HepG2 (cell line): ENCODE results near the gene CTIF. TPM values are rescaled to one million over a fixed set of nuclear protein-coding genes. Genes with fewer than 3 reads are reported as not detected.

Source experiments
- ATAC-seq: fragments of 200-7000 bp; cut with Tn5 transposase; 3 replicates; pipeline ENCODE4 v1.9.1; 2020; ENCODE audit warnings: mild to moderate bottlenecking, moderate library complexity
- BruUV-seq: library from RNA; stranded (reverse); fragments of 400-500 nt; replicated peaks from 2 replicates; lab custom pipeline; 2021; lab: Mats Ljungman, UMichigan
- CTCF ChIA-PET: fragments of 300-600 bp; formaldehyde crosslinking; extraction: SDS; loops from one replicate; lab custom pipeline; 2021; ENCODE audit warnings: low total read pairs, inconsistent platforms, low intra/inter-chr PET ratio; lab: Yijun Ruan, JAX
- POLR2A ChIA-PET: fragments of 350-600 bp; sonication (Branson Sonifier 250); formaldehyde crosslinking; loops from one replicate; lab custom pipeline; 2020; ENCODE audit warnings: antibody characterized with exemption, inconsistent platforms; lab: Yijun Ruan, JAX
- DNase-seq: peaks from one replicate; pipeline ENCODE4 v3.0.0-alpha.2; 2015; ENCODE audit warnings: low spot score
- FAIRE-seq: peaks from 3 replicates; lab custom pipeline; 2011; peaks lifted over from hg19 to GRCh38; lab: Jason Lieb, UNC
- H2AFZ ChIP-seq: one replicate; pipeline ENCODE4 v1.6.1; 2011; ENCODE audit warnings: low read length, inconsistent platforms
- H3K27ac ChIP-seq: fragments of 300-600 bp; 3 replicates; pipeline ENCODE4 v1.8.0; 2011; ENCODE audit warnings: mixed run types, mild to moderate bottlenecking, mixed read lengths, low read length, inconsistent platforms; ENCODE audit not compliant: insufficient read depth; ENCODE audit errors: extremely low read length
- H3K27me3 ChIP-seq, 2 experiments: fragments of 200-600 bp in 1 of 2; 2 replicates in 1 of 2; 3 replicates in 1 of 2; pipeline versions ENCODE4 v1.6.0 to v1.8.0; 2011; ENCODE audit warnings: low read length in 2 of 2, mild to moderate bottlenecking in 2 of 2, moderate library complexity in 2 of 2, inconsistent platforms in 1 of 2; ENCODE audit not compliant: insufficient read depth in 2 of 2, control insufficient read depth in 1 of 2
- H3K36me3 ChIP-seq, 2 experiments: fragments of 200-600 bp in 1 of 2; replicated peaks in 1 of 2; 2 replicates in 1 of 2; 3 replicates in 1 of 2; pipeline versions ENCODE4 v1.5.1 to v1.8.0; 2011; ENCODE audit warnings: low read length in 2 of 2, inconsistent platforms in 1 of 2; ENCODE audit not compliant: insufficient read depth in 2 of 2, control insufficient read depth in 1 of 2
- H3K4me1 ChIP-seq: 2 replicates; pipeline ENCODE4 v1.5.1; 2012; ENCODE audit warnings: low read length, inconsistent platforms; ENCODE audit not compliant: insufficient read depth
- H3K4me2 ChIP-seq: 2 replicates; pipeline ENCODE4 v1.6.0; 2011; ENCODE audit warnings: low read depth, low read length, inconsistent platforms
- H3K4me3 ChIP-seq, 3 experiments: fragments of 200-600 bp in 1 of 3; sonication (generic), shearing (Covaris generic) in 1 of 3; replicated peaks in 1 of 3; 2 replicates each; pipeline ENCODE4 v1.5.1; 2011 to 2016; ENCODE audit warnings: low read length in 3 of 3, inconsistent platforms in 2 of 3, low read depth in 2 of 3, mild to moderate bottlenecking in 2 of 3, control low read depth in 1 of 3, mixed read lengths in 1 of 3; ENCODE audit not compliant: insufficient read depth in 1 of 3
- H3K79me2 ChIP-seq: one replicate; pipeline ENCODE4 v1.6.1; 2011; ENCODE audit warnings: low read length, inconsistent platforms; ENCODE audit not compliant: insufficient read depth
- H3K9ac ChIP-seq: 2 replicates; pipeline ENCODE4 v1.6.0; 2011; ENCODE audit warnings: mild to moderate bottlenecking, low read depth, low read length, inconsistent platforms; ENCODE audit not compliant: insufficient read depth
- H3K9me3 ChIP-seq: 2 replicates; pipeline ENCODE4 v1.5.1; 2012; ENCODE audit warnings: mild to moderate bottlenecking, low read length
- H4K20me1 ChIP-seq: 2 replicates; pipeline ENCODE4 v1.6.0; 2011; ENCODE audit warnings: inconsistent platforms, mild to moderate bottlenecking, low read length, moderate library complexity; ENCODE audit not compliant: insufficient read depth
- GPBP1L1 ChIP-seq: sonication (generic); formaldehyde crosslinking; IDR thresholded peaks from 2 replicates; pipeline ENCODE4 v1.5.0; 2020; ENCODE audit warnings: mild to moderate bottlenecking, missing genetic modification reagents
- MTERF4 ChIP-seq: sonication (generic); formaldehyde crosslinking; IDR thresholded peaks from 2 replicates; pipeline ENCODE4 v1.8.0; 2023; ENCODE audit warnings: mild to moderate bottlenecking, missing genetic modification reagents
- ZNF292 ChIP-seq: sonication (generic); formaldehyde crosslinking; IDR thresholded peaks from 2 replicates; pipeline ENCODE4 v1.8.1; 2022; ENCODE audit warnings: mild to moderate bottlenecking, low read depth, missing genetic modification reagents, borderline replicate concordance
- ZNF749 ChIP-seq: sonication (generic); formaldehyde crosslinking; IDR thresholded peaks from 2 replicates; pipeline ENCODE4 v1.8.0; 2022; ENCODE audit warnings: mild to moderate bottlenecking, missing genetic modification reagents, moderate library complexity, borderline replicate concordance
- WGBS: methylation state at CpG from one replicate; pipeline ENCODE4 v1.1.6; 2017; ENCODE audit warnings: low lambda C conversion rate; 5-methylcytosine and 5-hydroxymethylcytosine counted together
- in situ Hi-C: cut with HindIII; loops from 2 replicates; pipeline ENCODE4 v1.10.0; 2017; ENCODE audit warnings: low pct_unique_long_range_greater_than_20kb; ENCODE audit not compliant: extremely low pct_ligation_motif_present
- intact Hi-C: fragments of 100-400 bp; cut with micrococcal nuclease; formaldehyde crosslinking; loops from one replicate; pipeline ENCODE4 v1.10.0; 2022; ENCODE audit not compliant: unreplicated experiment
- polyA plus RNA-seq, 8 experiments: library from polyadenylated mRNA; depleted of rRNA in 3 of 8; stranded (reverse) in 7 of 8; unstranded in 1 of 8; fragments of >200 nt; fragmentation: Illumina TruSeq in 4 of 8; extraction: Trizol in 4 of 8; gene quantifications; 2 replicates each; pipeline versions ENCODE4 v1.2.1 to v1.2.3, GENCODE V29; 2011 to 2016; ENCODE audit warnings: low read depth in 4 of 8, missing spikeins in 1 of 8, mixed read lengths in 1 of 8; ENCODE audit not compliant: insufficient read depth in 1 of 8
- total RNA-seq, 5 experiments: library from RNA; depleted of rRNA; stranded (reverse); fragments of >200 nt; fragmentation: Illumina TruSeq; extraction: Trizol; gene quantifications; 2 replicates each; pipeline ENCODE4 v1.2.3, GENCODE V29; 2016; ENCODE audit warnings: low read depth in 1 of 5

Gene CTIF
- total and polyA plus RNA-seq, 2 of the 13 experiments (the other 11 are each of a cell fraction or from before 2014, with no cell fraction given) = 18.2 to 28.0 TPM

- TF ChIP-seq ZNF292 (CRISPR knock-in tag) = no peak
- TF ChIP-seq ZNF749 = no peak
- TF ChIP-seq MTERF4 = no peak
Observed at GRCh38 chr18:48551100-48551499, 12.3 kb downstream of the CTIF start (continued).

GRCh38 chr18:48552130-48552529, 13.3 kb downstream of the CTIF start:
- no peak overlapping the region for H2AFZ ChIP-seq
- no peak for TF ChIP-seq GPBP1L1 (CRISPR knock-in tag)
- H4K20me1 ChIP-seq = no peaks in the 10 kb centered on the region
- no peak overlapping the region for H3K4me2 ChIP-seq
- BruUV-seq = no TSS peak
- ChIA-PET POLR2A (no interaction called here), CTCF (no interaction called here)
- DNase-seq (no peak), FAIRE-seq (no peak), ATAC-seq (no peak)
- WGBS = 97% methylated on average over 3 of the region's 3 CpGs
- H3K4me3 ChIP-seq = no peak overlapping the region
- in situ Hi-C loops = no loop called here
- H3K27me3 ChIP-seq = no peaks in the 10 kb centered on the region
- no peak overlapping the region for H3K9ac ChIP-seq
- H3K27ac ChIP-seq = no peak overlapping the region
- intact Hi-C loops = no loop called here
- peaks cover 26% of the 10 kb centered on the region for H3K4me1 ChIP-seq
- peaks cover 46% of the 10 kb centered on the region for H3K79me2 ChIP-seq
- H3K9me3 ChIP-seq = no peaks in the 10 kb centered on the region
- H3K36me3 ChIP-seq = peaks cover 0 to 23% of the 10 kb centered on the region in 2 experiments; a peak in 3 of 5 replicates
